PC-3 (cell line): ENCODE measurements around the gene RNASE12. TPM values are rescaled to one million over a fixed set of nuclear protein-coding genes. Genes with fewer than 3 reads are reported as not detected.
"Not testable (repeated sequence)": the region's sequence is repeated elsewhere in the genome, so short reads cannot be mapped to it uniquely, and the experiment has no call there.

ENCODE experiments used
- ATAC-seq: fragments of 200-7000 bp; cut with Tn5 transposase; 2 replicates; pipeline ENCODE4 v1.9.1; 2020; ENCODE audit warnings: mild to moderate bottlenecking, moderate library complexity
- BruUV-seq: library from RNA; stranded (reverse); fragments of 400-500 nt; replicated peaks from 2 replicates; lab custom pipeline; 2021; lab: Mats Ljungman, UMichigan
- CTCF ChIA-PET: fragments of 300-600 bp; sonication (Branson Sonifier 250); formaldehyde crosslinking; loops from one replicate; lab custom pipeline; 2022; ENCODE audit warnings: antibody characterized with exemption; lab: Charles Lee
- POLR2A ChIA-PET: fragments of 300-600 bp; sonication (Branson Sonifier 250); formaldehyde crosslinking; loops from one replicate; lab custom pipeline; 2022; ENCODE audit warnings: antibody characterized with exemption; ENCODE audit not compliant: unreplicated experiment; lab: Charles Lee
- DNase-seq: peaks from one replicate; pipeline ENCODE4 v3.0.0-alpha.2; 2015
- H2AFZ ChIP-seq: fragments of 300-600 bp; sonication (generic); 2 replicates; pipeline ENCODE4 v1.6.0; 2016; ENCODE audit warnings: antibody characterized with exemption, low read length
- H3F3A ChIP-seq: fragments of 300-600 bp; sonication (generic); one replicate; pipeline ENCODE4 v1.6.0; 2017; ENCODE audit warnings: antibody characterized with exemption, low read length, control low read depth, mild to moderate bottlenecking; ENCODE audit not compliant: unreplicated experiment
- H3K27ac ChIP-seq: fragments of 300-600 bp; sonication (generic); 2 replicates; pipeline ENCODE4 v1.5.1; 2016; ENCODE audit warnings: mild to moderate bottlenecking, low read length
- H3K27me3 ChIP-seq: fragments of 300-600 bp; sonication (generic); 2 replicates; pipeline ENCODE4 v1.6.1; 2016; ENCODE audit warnings: low read length, mixed read lengths
- H3K36me3 ChIP-seq: fragments of 300-600 bp; sonication (generic); 2 replicates; pipeline ENCODE4 v1.6.1; 2016; ENCODE audit warnings: low read depth, mixed run types, low read length, mixed read lengths
- H3K4me1 ChIP-seq: fragments of 300-600 bp; sonication (generic); 2 replicates; pipeline ENCODE4 v1.5.1; 2016; ENCODE audit warnings: low read length; ENCODE audit not compliant: insufficient read depth
- H3K4me2 ChIP-seq: fragments of 300-600 bp; sonication (generic); 2 replicates; pipeline ENCODE4 v1.6.0; 2016; ENCODE audit warnings: low read length
- H3K4me3 ChIP-seq: fragments of 300-600 bp; sonication (generic); 2 replicates; pipeline ENCODE4 v1.5.1; 2016; ENCODE audit warnings: mild to moderate bottlenecking, low read length, mixed read lengths
- H3K79me2 ChIP-seq: fragments of 300-600 bp; sonication (generic); 2 replicates; pipeline ENCODE4 v1.6.1; 2017; ENCODE audit warnings: low read length, mixed read lengths
- H3K9ac ChIP-seq: fragments of 300-600 bp; sonication (generic); 2 replicates; pipeline ENCODE4 v1.6.0; 2016; ENCODE audit warnings: mild to moderate bottlenecking, low read length
- H3K9me2 ChIP-seq: fragments of 300-600 bp; sonication (generic); replicated peaks from 2 replicates; pipeline ENCODE4 v1.6.1; 2016; ENCODE audit warnings: mixed run types, low read length, mixed read lengths
- H3K9me3 ChIP-seq: fragments of 300-600 bp; sonication (generic); 2 replicates; pipeline ENCODE4 v1.6.1; 2016; ENCODE audit warnings: low read length, mixed read lengths
- H4K20me1 ChIP-seq: fragments of 300-600 bp; sonication (generic); 2 replicates; pipeline ENCODE4 v1.6.1; 2016; ENCODE audit warnings: low read length, mixed read lengths
- CTCF ChIP-seq: fragments of 300-600 bp; sonication (generic); conservative IDR thresholded peaks from 2 replicates; pipeline ENCODE4 v1.5.1; 2017; ENCODE audit warnings: antibody characterized with exemption, low read depth, mild to moderate bottlenecking, low read length
- EZH2 ChIP-seq: fragments of 300-600 bp; sonication (generic); IDR thresholded peaks from one replicate; pipeline ENCODE4 v1.6.1; 2017; ENCODE audit warnings: antibody characterized with exemption, mild to moderate bottlenecking, low read length; ENCODE audit not compliant: unreplicated experiment
- EZH2phosphoT487 ChIP-seq: fragments of 300-600 bp; sonication (generic); IDR thresholded peaks from 2 replicates; pipeline ENCODE4 v1.6.1; 2018; ENCODE audit warnings: mild to moderate bottlenecking, antibody characterized with exemption, low read length, borderline replicate concordance
- intact Hi-C: fragments of 100-400 bp; cut with micrococcal nuclease; formaldehyde crosslinking; loops from 2 replicates; pipeline ENCODE4 v1.9.0; 2023
- total RNA-seq: library from RNA; depleted of rRNA; stranded (reverse); fragments of >200 nt; gene quantifications from 2 replicates; pipeline ENCODE4 v1.2.3, GENCODE V29; 2014

RNASE12 gene
- total RNA-seq, 1 experiment from 2014 or later, result not detected

- Histone ChIP-seq H3K9me3 (no peaks in the 10 kb centered on the region), H3K79me2 (no peaks in the 10 kb centered on the region), H3K4me3 (no peak overlapping the region), H4K20me1 (no peaks in the 10 kb centered on the region), H3K4me2 (no peak overlapping the region), H3K27me3 (peaks cover 19% of the 10 kb centered on the region), H3K9ac (no peak overlapping the region), H3F3A (no peaks in the 10 kb centered on the region), H3K9me2 (no peaks in the 10 kb centered on the region), H3K27ac (no peak overlapping the region), H3K36me3 (no peaks in the 10 kb centered on the region), H2AFZ (no peak overlapping the region), H3K4me1 (no peaks in the 10 kb centered on the region)
- intact Hi-C loops, result no loop called here
- TF ChIP-seq EZH2 (no peak), EZH2phosphoT487 (no peak), CTCF (no peak)
- no TSS peak for BruUV-seq
- POLR2A ChIA-PET, result no interaction called here
- CTCF ChIA-PET, result no interaction called here
- DNase-seq (no peak), ATAC-seq (no peak)
Measured at GRCh38 chr14:20578325-20578724, 12.9 kb downstream of the RNASE12 start.

GRCh38 chr14:20572382-20572990, 18.7 kb downstream of the RNASE12 start:
- H3K4me2 ChIP-seq, H3K9me2 ChIP-seq, H3K79me2 ChIP-seq, DNase-seq, H3K4me3 ChIP-seq, H3K9me3 ChIP-seq, POLR2A ChIA-PET, ATAC-seq, H2AFZ ChIP-seq, H3K4me1 ChIP-seq, H4K20me1 ChIP-seq, H3K9ac ChIP-seq, H3K36me3 ChIP-seq, H3K27me3 ChIP-seq, intact Hi-C loops, BruUV-seq, H3F3A ChIP-seq, H3K27ac ChIP-seq, CTCF ChIA-PET: not testable (repeated sequence)

GRCh38 chr14:20570720-20571119, 20.5 kb downstream of the RNASE12 start:
- H3K27ac ChIP-seq, H3K27me3 ChIP-seq, H3K4me2 ChIP-seq, BruUV-seq, H3K9ac ChIP-seq, H3K9me2 ChIP-seq, H3K4me1 ChIP-seq, H3K4me3 ChIP-seq, H3K9me3 ChIP-seq, H3K79me2 ChIP-seq, H3K36me3 ChIP-seq, POLR2A ChIA-PET, ATAC-seq, H4K20me1 ChIP-seq, H3F3A ChIP-seq, intact Hi-C loops, H2AFZ ChIP-seq, DNase-seq, CTCF ChIA-PET: not testable (repeated sequence)

GRCh38 chr14:20569865-20570264, 21.3 kb downstream of the RNASE12 start:
- POLR2A ChIA-PET, H3K9me2 ChIP-seq, CTCF ChIA-PET: not testable (repeated sequence)

More at GRCh38 chr14:20569865-20570264, 21.3 kb downstream of the RNASE12 start:
- H3K27me3 ChIP-seq, result peaks cover 11% of the 10 kb centered on the region; the same call in 1 of the 2 replicates
- intact Hi-C loops, ATAC-seq, H3K9ac ChIP-seq, H3K79me2 ChIP-seq, H4K20me1 ChIP-seq, H3K4me3 ChIP-seq, H3K4me2 ChIP-seq, H3K27ac ChIP-seq, H3K9me3 ChIP-seq, H3K36me3 ChIP-seq, DNase-seq, H3F3A ChIP-seq, BruUV-seq, H3K4me1 ChIP-seq, H2AFZ ChIP-seq: not testable (repeated sequence)
